ENCODE data around the gene GADL1.
A peak's percentile ranks its signal among the peaks of the same experiment; 100 is the strongest.

The GADL1 gene

DNA sequence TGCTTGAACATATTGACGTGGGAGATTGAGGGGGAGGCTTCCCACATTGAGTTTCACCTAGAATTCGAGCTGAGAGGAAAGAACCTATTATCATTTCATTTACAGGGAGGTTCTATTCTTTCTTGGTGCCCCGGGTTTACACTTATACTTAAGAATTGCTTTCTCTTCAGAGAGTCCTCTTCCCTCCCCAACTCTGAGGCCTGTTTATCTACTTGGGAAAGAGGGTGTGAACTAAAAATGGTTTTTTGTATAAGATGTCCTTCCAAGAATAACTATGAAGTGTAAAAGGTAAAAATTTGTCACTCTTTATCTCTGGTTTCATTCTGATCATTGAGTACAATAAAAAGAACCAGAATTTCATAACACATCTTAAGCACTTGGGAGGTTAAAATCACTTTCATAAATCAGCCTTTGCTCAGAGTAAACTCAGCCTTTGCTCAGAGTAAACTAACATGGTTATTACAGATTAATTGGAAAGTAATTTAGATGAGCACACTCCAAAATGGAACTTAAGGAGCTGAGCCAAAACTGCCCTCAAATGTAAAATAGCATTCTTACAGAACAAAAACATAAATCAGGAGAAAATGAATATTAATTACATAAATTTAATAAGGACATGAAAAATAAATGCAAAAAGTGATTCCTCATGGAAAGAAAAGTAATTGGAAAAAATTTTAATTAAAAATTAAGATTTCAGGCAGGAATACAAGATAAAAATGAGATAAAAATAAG lies 75.2 kb downstream of the GADL1 start:
- no peak for ATAC-seq

DNA sequence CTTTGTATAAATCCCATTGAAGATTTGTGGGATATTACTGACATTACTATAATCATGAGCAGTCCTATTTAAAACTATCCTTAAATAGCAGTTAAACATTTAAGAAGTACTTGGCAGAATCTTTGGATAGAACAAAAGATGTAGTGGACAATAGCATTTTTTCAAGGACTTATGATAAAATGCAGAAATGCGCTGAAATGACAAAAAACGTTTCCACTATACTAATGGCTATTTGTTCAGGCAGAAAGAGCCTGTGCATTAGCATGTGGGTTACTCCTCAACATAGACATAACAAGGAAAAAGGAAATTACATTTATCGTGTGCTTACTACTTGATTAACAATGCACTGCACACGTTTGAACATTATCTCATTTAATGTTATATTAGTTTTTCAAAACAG lies 80.7 kb downstream of the GADL1 start:
- TF ChIP-seq ZNF70 (CRISPR knock-in tag; IDR thresholded peaks at IDR 0.05) (no peak), ZFP30 (CRISPR knock-in tag; IDR thresholded peaks at IDR 0.05) (no peak), ARNTL (CRISPR knock-in tag; IDR thresholded peaks at IDR 0.05; ENCODE audit: borderline replicate concordance, low read depth) (no peak), ZC3H10 (CRISPR knock-in tag; IDR thresholded peaks at IDR 0.05) (no peak), RARB (CRISPR knock-in tag; IDR thresholded peaks at IDR 0.05) (no peak), ZNF565 (CRISPR knock-in tag; conservative IDR thresholded peaks at IDR 0.05; ENCODE audit: low read depth) (no peak), OSR1 (CRISPR knock-in tag; IDR thresholded peaks at IDR 0.05) (no peak), CSDC2 (CRISPR knock-in tag; IDR thresholded peaks at IDR 0.05) (no peak), ESRRG (CRISPR knock-in tag; IDR thresholded peaks at IDR 0.05) (no peak), PPARA (CRISPR knock-in tag; IDR thresholded peaks at IDR 0.05; ENCODE audit: borderline replicate concordance) (no peak), TOX (CRISPR knock-in tag; IDR thresholded peaks at IDR 0.05; ENCODE audit: borderline replicate concordance) (no peak), ISL1 (CRISPR knock-in tag; IDR thresholded peaks at IDR 0.05) (no peak), TCF4 (CRISPR knock-in tag; IDR thresholded peaks at IDR 0.05; ENCODE audit: borderline replicate concordance) (no peak), SNAI2 (CRISPR knock-in tag; IDR thresholded peaks at IDR 0.05) (no peak), ZNF8 (CRISPR knock-in tag; IDR thresholded peaks at IDR 0.05) (no peak), ZFP3 (CRISPR knock-in tag; IDR thresholded peaks at IDR 0.05) (no peak)
- TF ChIP-seq, protein P1, sequence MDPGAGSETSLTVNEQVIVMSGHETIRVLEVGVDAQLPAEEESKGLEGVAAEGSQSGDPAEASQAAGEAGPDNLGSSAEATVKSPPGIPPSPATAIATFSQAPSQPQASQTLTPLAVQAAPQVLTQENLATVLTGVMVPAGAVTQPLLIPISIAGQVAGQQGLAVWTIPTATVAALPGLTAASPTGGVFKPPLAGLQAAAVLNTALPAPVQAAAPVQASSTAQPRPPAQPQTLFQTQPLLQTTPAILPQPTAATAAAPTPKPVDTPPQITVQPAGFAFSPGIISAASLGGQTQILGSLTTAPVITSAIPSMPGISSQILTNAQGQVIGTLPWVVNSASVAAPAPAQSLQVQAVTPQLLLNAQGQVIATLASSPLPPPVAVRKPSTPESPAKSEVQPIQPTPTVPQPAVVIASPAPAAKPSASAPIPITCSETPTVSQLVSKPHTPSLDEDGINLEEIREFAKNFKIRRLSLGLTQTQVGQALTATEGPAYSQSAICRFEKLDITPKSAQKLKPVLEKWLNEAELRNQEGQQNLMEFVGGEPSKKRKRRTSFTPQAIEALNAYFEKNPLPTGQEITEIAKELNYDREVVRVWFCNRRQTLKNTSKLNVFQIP (CRISPR knock-in tag; IDR thresholded peaks at IDR 0.05; ENCODE audit: borderline replicate concordance, low read depth): no peak
- TF ChIP-seq, protein P2, sequence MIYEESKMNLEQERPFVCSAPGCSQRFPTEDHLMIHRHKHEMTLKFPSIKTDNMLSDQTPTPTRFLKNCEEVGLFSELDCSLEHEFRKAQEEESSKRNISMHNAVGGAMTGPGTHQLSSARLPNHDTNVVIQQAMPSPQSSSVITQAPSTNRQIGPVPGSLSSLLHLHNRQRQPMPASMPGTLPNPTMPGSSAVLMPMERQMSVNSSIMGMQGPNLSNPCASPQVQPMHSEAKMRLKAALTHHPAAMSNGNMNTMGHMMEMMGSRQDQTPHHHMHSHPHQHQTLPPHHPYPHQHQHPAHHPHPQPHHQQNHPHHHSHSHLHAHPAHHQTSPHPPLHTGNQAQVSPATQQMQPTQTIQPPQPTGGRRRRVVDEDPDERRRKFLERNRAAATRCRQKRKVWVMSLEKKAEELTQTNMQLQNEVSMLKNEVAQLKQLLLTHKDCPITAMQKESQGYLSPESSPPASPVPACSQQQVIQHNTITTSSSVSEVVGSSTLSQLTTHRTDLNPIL (CRISPR knock-in tag; IDR thresholded peaks at IDR 0.05; ENCODE audit: low read depth): no peak
- no peak for ATAC-seq

More for the DNA sequence above, 75.2 kb downstream of the GADL1 start:
- no peak for TF ChIP-seq OSR1 (CRISPR knock-in tag; IDR thresholded peaks at IDR 0.05)
- no peak for TF ChIP-seq PPARA (CRISPR knock-in tag; IDR thresholded peaks at IDR 0.05; ENCODE audit: borderline replicate concordance)
- TF ChIP-seq CSDC2 (CRISPR knock-in tag; IDR thresholded peaks at IDR 0.05): no peak
- TF ChIP-seq ISL1 (CRISPR knock-in tag; IDR thresholded peaks at IDR 0.05): peak; percentile 90

DNA sequence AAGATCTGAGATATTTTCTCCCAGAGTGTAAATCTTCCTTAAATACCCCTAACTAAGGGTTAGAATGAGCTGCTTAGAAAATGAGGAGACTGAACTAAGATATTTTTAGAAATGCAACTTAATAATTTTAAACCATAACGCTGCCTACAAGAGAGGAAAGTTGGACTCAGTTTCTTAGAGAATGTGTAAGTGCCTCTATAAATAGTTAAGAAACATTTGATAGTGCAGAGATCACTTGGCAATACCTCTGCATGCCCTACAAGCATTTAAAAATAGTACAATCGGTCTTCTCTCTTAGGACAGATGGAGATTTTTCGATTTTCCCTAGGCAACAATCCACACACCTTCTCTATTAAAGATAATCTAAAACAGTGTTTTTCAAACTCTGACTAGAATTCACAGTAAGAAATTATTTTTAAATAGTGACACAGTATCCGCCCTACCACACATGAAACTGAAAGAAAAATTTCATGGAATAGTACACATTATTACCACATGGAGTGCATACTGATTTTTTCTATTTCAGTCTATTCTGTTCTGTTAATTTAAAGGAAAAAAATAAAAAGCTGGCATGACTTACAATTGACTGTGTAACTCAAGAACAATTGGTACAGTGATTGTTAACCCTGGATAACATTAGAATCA lies 83.2 kb downstream of the GADL1 start:
- TF ChIP-seq SNAI2 (CRISPR knock-in tag; IDR thresholded peaks at IDR 0.05) (no peak), ZFP3 (CRISPR knock-in tag; IDR thresholded peaks at IDR 0.05) (no peak), ISL1 (CRISPR knock-in tag; IDR thresholded peaks at IDR 0.05) (no peak), TOX (CRISPR knock-in tag; IDR thresholded peaks at IDR 0.05; ENCODE audit: borderline replicate concordance) (no peak), GLIS3 (CRISPR knock-in tag; IDR thresholded peaks at IDR 0.05) (no peak)
- TF ChIP-seq, protein P3, sequence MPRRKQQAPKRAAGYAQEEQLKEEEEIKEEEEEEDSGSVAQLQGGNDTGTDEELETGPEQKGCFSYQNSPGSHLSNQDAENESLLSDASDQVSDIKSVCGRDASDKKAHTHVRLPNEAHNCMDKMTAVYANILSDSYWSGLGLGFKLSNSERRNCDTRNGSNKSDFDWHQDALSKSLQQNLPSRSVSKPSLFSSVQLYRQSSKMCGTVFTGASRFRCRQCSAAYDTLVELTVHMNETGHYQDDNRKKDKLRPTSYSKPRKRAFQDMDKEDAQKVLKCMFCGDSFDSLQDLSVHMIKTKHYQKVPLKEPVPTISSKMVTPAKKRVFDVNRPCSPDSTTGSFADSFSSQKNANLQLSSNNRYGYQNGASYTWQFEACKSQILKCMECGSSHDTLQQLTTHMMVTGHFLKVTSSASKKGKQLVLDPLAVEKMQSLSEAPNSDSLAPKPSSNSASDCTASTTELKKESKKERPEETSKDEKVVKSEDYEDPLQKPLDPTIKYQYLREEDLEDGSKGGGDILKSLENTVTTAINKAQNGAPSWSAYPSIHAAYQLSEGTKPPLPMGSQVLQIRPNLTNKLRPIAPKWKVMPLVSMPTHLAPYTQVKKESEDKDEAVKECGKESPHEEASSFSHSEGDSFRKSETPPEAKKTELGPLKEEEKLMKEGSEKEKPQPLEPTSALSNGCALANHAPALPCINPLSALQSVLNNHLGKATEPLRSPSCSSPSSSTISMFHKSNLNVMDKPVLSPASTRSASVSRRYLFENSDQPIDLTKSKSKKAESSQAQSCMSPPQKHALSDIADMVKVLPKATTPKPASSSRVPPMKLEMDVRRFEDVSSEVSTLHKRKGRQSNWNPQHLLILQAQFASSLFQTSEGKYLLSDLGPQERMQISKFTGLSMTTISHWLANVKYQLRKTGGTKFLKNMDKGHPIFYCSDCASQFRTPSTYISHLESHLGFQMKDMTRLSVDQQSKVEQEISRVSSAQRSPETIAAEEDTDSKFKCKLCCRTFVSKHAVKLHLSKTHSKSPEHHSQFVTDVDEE (CRISPR knock-in tag; IDR thresholded peaks at IDR 0.05): no peak
- ATAC-seq: no peak

DNA sequence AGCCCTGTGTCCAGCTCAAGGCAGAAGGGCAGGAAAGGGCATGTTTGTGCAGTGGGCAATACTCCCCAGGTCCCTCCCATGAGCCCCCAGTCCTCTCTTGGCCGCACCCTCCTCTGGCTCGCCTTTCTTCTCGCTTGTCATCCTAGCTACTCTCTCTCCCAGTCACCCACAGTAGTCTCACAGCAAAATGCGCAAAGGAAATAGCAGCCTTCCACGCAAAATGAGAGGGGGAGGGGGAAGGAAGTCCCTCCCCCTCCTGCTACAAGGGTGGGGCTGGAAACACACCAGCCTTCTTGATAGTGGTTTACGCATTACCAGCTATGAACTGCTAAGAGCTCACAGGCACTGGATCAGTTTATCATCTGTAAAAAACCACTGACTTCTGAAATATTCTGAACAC lies 83.8 kb downstream of the GADL1 start:
- no peak for ATAC-seq
- no peak for TF ChIP-seq ZFP3 (CRISPR knock-in tag; IDR thresholded peaks at IDR 0.05)
- no peak for TF ChIP-seq ZNF70 (CRISPR knock-in tag; IDR thresholded peaks at IDR 0.05)
- TF ChIP-seq RARB (CRISPR knock-in tag; IDR thresholded peaks at IDR 0.05): no peak
- TF ChIP-seq, protein P2 (CRISPR knock-in tag; IDR thresholded peaks at IDR 0.05; ENCODE audit: low read depth): no peak
- no peak for TF ChIP-seq PPARA (CRISPR knock-in tag; IDR thresholded peaks at IDR 0.05; ENCODE audit: borderline replicate concordance)

Measured in SK-N-SH treated with all-trans-retinoic acid at 6 μM for 48 hours (cell line).